KOPT-K1 (cell line): ENCODE results near the gene CTNNA2.

ENCODE experiments used
- H3K27ac ChIP-seq: fragments of 200-600 bp; sonication (generic); 2 replicates; pipeline ENCODE4 v1.5.1; 2016; ENCODE audit warnings: antibody characterized with exemption, mild to moderate bottlenecking, low read depth, low read length; ENCODE audit not compliant: poor library complexity, severe bottlenecking
- H3K36me3 ChIP-seq: fragments of 200-600 bp; sonication (generic); 2 replicates; pipeline ENCODE4 v1.5.1; 2017; ENCODE audit warnings: antibody characterized with exemption, mild to moderate bottlenecking, low read length, moderate library complexity; ENCODE audit not compliant: insufficient read depth
- H3K9me3 ChIP-seq: fragments of 200-600 bp; sonication (generic); 2 replicates; pipeline ENCODE4 v1.5.1; 2017; ENCODE audit warnings: antibody characterized with exemption, low read length, mild to moderate bottlenecking; ENCODE audit not compliant: insufficient read depth, poor library complexity, severe bottlenecking

CTNNA2 gene

GRCh38 chr2:80233333-80233732 is 720.5 kb downstream of the CTNNA2 start:
- H3K36me3 ChIP-seq: no peaks in the 10 kb centered on the region
- no peaks in the 10 kb centered on the region for H3K9me3 ChIP-seq
- H3K27ac ChIP-seq: no peak overlapping the region

- no peaks in the 10 kb centered on the region for H3K36me3 ChIP-seq
- no peak overlapping the region for H3K27ac ChIP-seq
- H3K9me3 ChIP-seq: no peaks in the 10 kb centered on the region
These were observed 726.0 kb downstream of the CTNNA2 start for GRCh38 chr2:80238692-80239469.

GRCh38 chr2:80242355-80242910 is 729.6 kb downstream of the CTNNA2 start:
- Histone ChIP-seq H3K27ac (no peak overlapping the region), H3K36me3 (no peaks in the 10 kb centered on the region), H3K9me3 (no peaks in the 10 kb centered on the region)

- no peak overlapping the region for H3K27ac ChIP-seq
- H3K9me3 ChIP-seq: no peaks in the 10 kb centered on the region
- no peaks in the 10 kb centered on the region for H3K36me3 ChIP-seq
These were observed 732.2 kb downstream of the CTNNA2 start for GRCh38 chr2:80244905-80245584.

GRCh38 chr2:80246534-80246933 is 733.7 kb downstream of the CTNNA2 start:
- H3K9me3 ChIP-seq: no peaks in the 10 kb centered on the region
- no peak overlapping the region for H3K27ac ChIP-seq
- H3K36me3 ChIP-seq: no peaks in the 10 kb centered on the region

- no peak overlapping the region for H3K27ac ChIP-seq
These were observed 734.5 kb downstream of the CTNNA2 start for GRCh38 chr2:80247339-80247738.

GRCh38 chr2:80248146-80248545 is 735.3 kb downstream of the CTNNA2 start:
- H3K36me3 ChIP-seq: no peaks in the 10 kb centered on the region
- no peak overlapping the region for H3K27ac ChIP-seq
- H3K9me3 ChIP-seq: no peaks in the 10 kb centered on the region

More at GRCh38 chr2:80247339-80247738, 734.5 kb downstream of the CTNNA2 start:
- H3K9me3 ChIP-seq: no peaks in the 10 kb centered on the region
- no peaks in the 10 kb centered on the region for H3K36me3 ChIP-seq

- Histone ChIP-seq H3K36me3 (no peaks in the 10 kb centered on the region), H3K27ac (no peak overlapping the region), H3K9me3 (no peaks in the 10 kb centered on the region)
These were observed 739.6 kb downstream of the CTNNA2 start for GRCh38 chr2:80252294-80252986.

- Histone ChIP-seq H3K27ac (no peak overlapping the region), H3K36me3 (no peaks in the 10 kb centered on the region), H3K9me3 (no peaks in the 10 kb centered on the region)
These were observed 743.3 kb downstream of the CTNNA2 start for GRCh38 chr2:80255918-80256781.

GRCh38 chr2:80256782-80257167 is 743.9 kb downstream of the CTNNA2 start:
- H3K9me3 ChIP-seq: no peaks in the 10 kb centered on the region
- no peaks in the 10 kb centered on the region for H3K36me3 ChIP-seq
- H3K27ac ChIP-seq: no peak overlapping the region

GRCh38 chr2:80257450-80257849 is 744.6 kb downstream of the CTNNA2 start:
- Histone ChIP-seq H3K27ac (no peak overlapping the region), H3K36me3 (no peaks in the 10 kb centered on the region), H3K9me3 (no peaks in the 10 kb centered on the region)

GRCh38 chr2:80258341-80258740 is 745.5 kb downstream of the CTNNA2 start:
- no peak overlapping the region for H3K27ac ChIP-seq
- H3K36me3 ChIP-seq: no peaks in the 10 kb centered on the region
- no peaks in the 10 kb centered on the region for H3K9me3 ChIP-seq

- Histone ChIP-seq H3K27ac (no peak overlapping the region), H3K36me3 (no peaks in the 10 kb centered on the region), H3K9me3 (no peaks in the 10 kb centered on the region)
These were observed 745.9 kb downstream of the CTNNA2 start for GRCh38 chr2:80258793-80259192.

- Histone ChIP-seq H3K36me3 (no peaks in the 10 kb centered on the region), H3K9me3 (no peaks in the 10 kb centered on the region), H3K27ac (no peak overlapping the region)
These were observed 746.4 kb downstream of the CTNNA2 start for GRCh38 chr2:80259292-80259691.
